ENCODE results near the gene PHF20.
"Not testable (repeated sequence)": the region's sequence is repeated elsewhere in the genome, so short reads cannot be mapped to it uniquely, and the experiment has no call there.

The PHF20 gene

GRCh38 chr20:35762461-35762860 is 9.4 kb upstream of the PHF20 start:
- no peak overlapping the region for H3K4me3 Mint-ChIP-seq
- no peaks in the 10 kb centered on the region for H3K36me3 Mint-ChIP-seq
- peaks cover 25% of the 10 kb centered on the region for H3K4me1 Mint-ChIP-seq
- no peaks in the 10 kb centered on the region for H3K27me3 Mint-ChIP-seq
- H3K27ac Mint-ChIP-seq: peak overlapping the region; percentile 70
- no peaks in the 10 kb centered on the region for H3K9me3 Mint-ChIP-seq

- H3K4me3 Mint-ChIP-seq, H3K27me3 Mint-ChIP-seq, H3K36me3 Mint-ChIP-seq, H3K9me3 Mint-ChIP-seq, H3K27ac Mint-ChIP-seq: not testable (repeated sequence)
- peaks cover 43% of the 10 kb centered on the region for H3K4me1 Mint-ChIP-seq
Observed at GRCh38 chr20:35764936-35765335, 6.9 kb upstream of the PHF20 start.

GRCh38 chr20:35766843-35767242 is 5.0 kb upstream of the PHF20 start:
- H3K36me3 Mint-ChIP-seq: peaks cover 8% of the 10 kb centered on the region
- H3K4me3 Mint-ChIP-seq: peak overlapping the region; percentile 47
- no peaks in the 10 kb centered on the region for H3K27me3 Mint-ChIP-seq
- peak overlapping the region; percentile 35 for H3K27ac Mint-ChIP-seq
- peaks cover 7% of the 10 kb centered on the region for H3K9me3 Mint-ChIP-seq
- peaks cover 55% of the 10 kb centered on the region for H3K4me1 Mint-ChIP-seq

- H3K4me1 Mint-ChIP-seq: peaks cover 51% of the 10 kb centered on the region
- H3K4me3 Mint-ChIP-seq: peak overlapping the region; percentile 87
- H3K27ac Mint-ChIP-seq: peak overlapping the region; percentile 100
- H3K36me3 Mint-ChIP-seq: peaks cover 8% of the 10 kb centered on the region
- no peaks in the 10 kb centered on the region for H3K27me3 Mint-ChIP-seq
- peaks cover 7% of the 10 kb centered on the region for H3K9me3 Mint-ChIP-seq
Observed at GRCh38 chr20:35767683-35768481, 3.9 kb upstream of the PHF20 start.

- H3K4me1 Mint-ChIP-seq: peaks cover 61% of the 10 kb centered on the region
- peak overlapping the region; percentile 100 for H3K27ac Mint-ChIP-seq
- no peaks in the 10 kb centered on the region for H3K27me3 Mint-ChIP-seq
- H3K4me3 Mint-ChIP-seq: peak overlapping the region; percentile 87
- H3K9me3 Mint-ChIP-seq: peaks cover 7% of the 10 kb centered on the region
- H3K36me3 Mint-ChIP-seq: peaks cover 14% of the 10 kb centered on the region
Observed at GRCh38 chr20:35768731-35769664, 2.8 kb upstream of the PHF20 start.

GRCh38 chr20:35771367-35771688 is 487 bp upstream of the PHF20 start:
- H3K27ac Mint-ChIP-seq: peak overlapping the region; percentile 93
- H3K4me3 Mint-ChIP-seq: peak overlapping the region; percentile 82
- H3K27me3 Mint-ChIP-seq: no peaks in the 10 kb centered on the region
- peaks cover 72% of the 10 kb centered on the region for H3K4me1 Mint-ChIP-seq
- H3K36me3 Mint-ChIP-seq: peaks cover 16% of the 10 kb centered on the region
- peaks cover 7% of the 10 kb centered on the region for H3K9me3 Mint-ChIP-seq

GRCh38 chr20:35772563-35773058 is 796 bp downstream of the PHF20 start:
- Mint-ChIP-seq H3K27ac (peak overlapping the region; percentile 93), H3K27me3 (no peaks in the 10 kb centered on the region), H3K4me3 (peak overlapping the region; percentile 90), H3K36me3 (peaks cover 16% of the 10 kb centered on the region), H3K9me3 (peaks cover 7% of the 10 kb centered on the region), H3K4me1 (peaks cover 76% of the 10 kb centered on the region)

GRCh38 chr20:35773154-35773751 is 1.4 kb downstream of the PHF20 start:
- H3K27me3 Mint-ChIP-seq: no peaks in the 10 kb centered on the region
- H3K27ac Mint-ChIP-seq: peak overlapping the region; percentile 93
- H3K9me3 Mint-ChIP-seq: peaks cover 7% of the 10 kb centered on the region
- peaks cover 76% of the 10 kb centered on the region for H3K4me1 Mint-ChIP-seq
- H3K36me3 Mint-ChIP-seq: peaks cover 14% of the 10 kb centered on the region
- peak overlapping the region; percentile 90 for H3K4me3 Mint-ChIP-seq

- H3K27ac Mint-ChIP-seq: peak overlapping the region; percentile 41
- no peaks in the 10 kb centered on the region for H3K27me3 Mint-ChIP-seq
- peak overlapping the region; percentile 90 for H3K4me3 Mint-ChIP-seq
- H3K4me1 Mint-ChIP-seq: peaks cover 70% of the 10 kb centered on the region
- H3K36me3 Mint-ChIP-seq: peaks cover 16% of the 10 kb centered on the region
- H3K9me3 Mint-ChIP-seq: peaks cover 7% of the 10 kb centered on the region
Observed at GRCh38 chr20:35774391-35774790, 2.6 kb downstream of the PHF20 start.

- H3K36me3 Mint-ChIP-seq: peaks cover 11% of the 10 kb centered on the region
- H3K27ac Mint-ChIP-seq: peak overlapping the region; percentile 82
- H3K4me3 Mint-ChIP-seq: peak overlapping the region; percentile 20
- H3K27me3 Mint-ChIP-seq: no peaks in the 10 kb centered on the region
- H3K9me3 Mint-ChIP-seq: peaks cover 1% of the 10 kb centered on the region
- H3K4me1 Mint-ChIP-seq: peaks cover 68% of the 10 kb centered on the region
Observed at GRCh38 chr20:35776513-35777101, 4.8 kb downstream of the PHF20 start.

- H3K36me3 Mint-ChIP-seq: not testable (repeated sequence)
Observed at GRCh38 chr20:35783811-35784210, 12.0 kb downstream of the PHF20 start.

GRCh38 chr20:35785541-35785940 is 13.7 kb downstream of the PHF20 start:
- H3K36me3 Mint-ChIP-seq, H3K27me3 Mint-ChIP-seq, H3K9me3 Mint-ChIP-seq, H3K4me3 Mint-ChIP-seq, H3K27ac Mint-ChIP-seq: not testable (repeated sequence)
- H3K4me1 Mint-ChIP-seq: peaks cover 23% of the 10 kb centered on the region

More at GRCh38 chr20:35783811-35784210, 12.0 kb downstream of the PHF20 start:
- H3K27me3 Mint-ChIP-seq, H3K4me3 Mint-ChIP-seq, H3K9me3 Mint-ChIP-seq, H3K27ac Mint-ChIP-seq: not testable (repeated sequence)
- H3K4me1 Mint-ChIP-seq: peaks cover 26% of the 10 kb centered on the region

GRCh38 chr20:35788796-35789195 is 17.0 kb downstream of the PHF20 start:
- Mint-ChIP-seq H3K4me3 (no peak overlapping the region), H3K36me3 (peaks cover 1% of the 10 kb centered on the region), H3K27me3 (no peaks in the 10 kb centered on the region), H3K9me3 (no peaks in the 10 kb centered on the region), H3K4me1 (peaks cover 24% of the 10 kb centered on the region), H3K27ac (no peak overlapping the region)

GRCh38 chr20:35791097-35791496 is 19.3 kb downstream of the PHF20 start:
- Mint-ChIP-seq H3K9me3 (no peaks in the 10 kb centered on the region), H3K4me1 (peaks cover 36% of the 10 kb centered on the region), H3K27ac (no peak overlapping the region), H3K4me3 (no peak overlapping the region), H3K36me3 (peaks cover 1% of the 10 kb centered on the region), H3K27me3 (no peaks in the 10 kb centered on the region)

GRCh38 chr20:35791821-35792220 is 20.0 kb downstream of the PHF20 start:
- peaks cover under 1% of the 10 kb centered on the region for H3K36me3 Mint-ChIP-seq
- no peaks in the 10 kb centered on the region for H3K9me3 Mint-ChIP-seq

More at GRCh38 chr20:35791821-35792220, 20.0 kb downstream of the PHF20 start:
- Mint-ChIP-seq H3K27ac (no peak overlapping the region), H3K4me3 (no peak overlapping the region), H3K4me1 (peaks cover 43% of the 10 kb centered on the region), H3K27me3 (no peaks in the 10 kb centered on the region)
